SK-N-SH treated with all-trans-retinoic acid at 6 μM for 48 hours (cell line): ENCODE results near the gene EIF4G1.
A peak's percentile ranks its signal among the peaks of the same experiment; 100 is the strongest.

ENCODE experiments used
- ATAC-seq: fragments of 200-7000 bp; cut with Tn5 transposase; 3 replicates; pipeline ENCODE4 v1.9.1; 2020; ENCODE audit warnings: mild to moderate bottlenecking, moderate library complexity
- ARNTL ChIP-seq: fragments of 450-650 bp; formaldehyde crosslinking; IDR thresholded peaks from 2 replicates; pipeline ENCODE4 v1.5.0; 2020; ENCODE audit warnings: low read depth, mild to moderate bottlenecking, moderate library complexity, borderline replicate concordance
- BACH2 ChIP-seq: fragments of 250-450 bp; sonication (Bioruptor Pico); IDR thresholded peaks from 2 replicates; pipeline ENCODE4 v1.9.0; 2021; ENCODE audit warnings: mild to moderate bottlenecking, borderline replicate concordance
- CSDC2 ChIP-seq: fragments of 250-450 bp; sonication (Bioruptor Pico); IDR thresholded peaks from 2 replicates; pipeline ENCODE4 v1.5.0; 2020; ENCODE audit warnings: mild to moderate bottlenecking, moderate library complexity
- ESRRG ChIP-seq: fragments of 250-450 bp; sonication (Bioruptor Pico); IDR thresholded peaks from 2 replicates; pipeline ENCODE4 v1.6.1; 2021; ENCODE audit warnings: mild to moderate bottlenecking
- GLIS3 ChIP-seq: fragments of 250-450 bp; sonication (Bioruptor Pico); IDR thresholded peaks from 2 replicates; pipeline ENCODE4 v1.5.0; 2020; ENCODE audit warnings: mild to moderate bottlenecking, moderate library complexity
- ISL1 ChIP-seq: fragments of 250-450 bp; sonication (Bioruptor Pico); IDR thresholded peaks from 2 replicates; pipeline ENCODE4 v2.1.2; 2022; ENCODE audit warnings: mild to moderate bottlenecking, moderate library complexity
- OSR1 ChIP-seq: fragments of 250-450 bp; sonication (Bioruptor Pico); IDR thresholded peaks from 2 replicates; pipeline ENCODE4 v1.8.0; 2022; ENCODE audit warnings: moderate library complexity, mild to moderate bottlenecking, inconsistent platforms
- PPARA ChIP-seq: fragments of 250-450 bp; sonication (Bioruptor Pico); IDR thresholded peaks from 2 replicates; pipeline ENCODE4 v1.5.0; 2020; ENCODE audit warnings: mild to moderate bottlenecking, borderline replicate concordance
- RARB ChIP-seq: fragments of 250-450 bp; sonication (Bioruptor Pico); IDR thresholded peaks from 2 replicates; pipeline ENCODE4 v1.8.0; 2021; ENCODE audit warnings: mild to moderate bottlenecking, moderate library complexity
- SNAI2 ChIP-seq: fragments of 250-450 bp; sonication (Bioruptor Pico); IDR thresholded peaks from 2 replicates; pipeline ENCODE4 v1.5.0; 2020; ENCODE audit warnings: mild to moderate bottlenecking, moderate library complexity
- TOX ChIP-seq: fragments of 250-450 bp; sonication (Bioruptor Pico); IDR thresholded peaks from 2 replicates; pipeline ENCODE4 v1.8.0; 2021; ENCODE audit warnings: mild to moderate bottlenecking, moderate library complexity, borderline replicate concordance
- ZFP3 ChIP-seq: fragments of 250-450 bp; sonication (Bioruptor Pico); IDR thresholded peaks from 2 replicates; pipeline ENCODE4 v1.5.0; 2020; ENCODE audit warnings: mild to moderate bottlenecking, moderate library complexity
- ZNF565 ChIP-seq: fragments of 450-650 bp; formaldehyde crosslinking; conservative IDR thresholded peaks from 2 replicates; pipeline ENCODE4 v1.5.0; 2020; ENCODE audit warnings: low read depth, mild to moderate bottlenecking, moderate library complexity
- ZNF8 ChIP-seq: fragments of 450-650 bp; formaldehyde crosslinking; IDR thresholded peaks from 2 replicates; pipeline ENCODE4 v1.5.0; 2020; ENCODE audit warnings: mild to moderate bottlenecking, moderate library complexity
- TF ChIP-seq, protein P1 (sequence below): fragments of 250-450 bp; sonication (Bioruptor Pico); IDR thresholded peaks from 2 replicates; pipeline ENCODE4 v1.5.0; 2020; ENCODE audit warnings: mild to moderate bottlenecking, moderate library complexity
- TF ChIP-seq, protein P2 (sequence below): fragments of 250-450 bp; sonication (Bioruptor Pico); IDR thresholded peaks from 2 replicates; pipeline ENCODE4 v1.8.0; 2020; ENCODE audit warnings: mild to moderate bottlenecking, moderate library complexity, borderline replicate concordance
- TF ChIP-seq, protein P3 (sequence below): fragments of 250-450 bp; sonication (Bioruptor Pico); IDR thresholded peaks from 2 replicates; pipeline ENCODE4 v1.5.1; 2021; ENCODE audit warnings: mild to moderate bottlenecking, moderate library complexity
- TF ChIP-seq, protein P4 (sequence below): fragments of 250-450 bp; sonication (Bioruptor Pico); IDR thresholded peaks from 2 replicates; pipeline ENCODE4 v1.5.1; 2020; ENCODE audit warnings: low read depth, mild to moderate bottlenecking, moderate library complexity

EIF4G1 gene

DNA sequence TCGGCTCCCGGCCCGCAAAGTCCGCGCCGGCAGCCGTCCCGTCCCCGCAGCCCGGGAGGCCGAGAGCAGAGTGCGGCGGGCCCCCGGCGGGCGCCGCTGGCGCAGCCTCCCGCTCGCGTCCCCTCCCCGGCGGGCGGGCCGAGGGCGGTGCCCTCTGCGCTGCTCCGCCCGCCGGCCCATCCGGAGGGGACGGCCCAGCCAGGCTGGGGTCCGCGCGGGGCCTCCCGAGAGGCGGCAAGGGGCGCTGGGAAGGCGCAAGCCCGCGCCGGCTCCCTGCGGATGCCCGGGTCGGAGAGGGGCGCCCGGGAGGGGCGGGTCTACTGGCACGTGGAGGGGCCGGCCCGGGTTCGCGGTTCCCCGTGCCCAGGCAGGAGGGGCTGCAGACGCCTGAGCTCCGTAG lies 47.1 kb downstream of the EIF4G1 start, which contains the start of the genes CLCN2 and POLR2H:
CLCN2 (minus strand) TSS at position 74 of the 400 bp plus-strand sequence. CDS start 126 bp downstream, outside the sequence.
POLR2H (plus strand) TSS at position 179 of the 400 bp plus-strand sequence. CDS start 1,783 bp downstream, outside the sequence.
- TF ChIP-seq RARB (CRISPR knock-in tag): no peak
- TF ChIP-seq ESRRG (CRISPR knock-in tag): no peak
- no peak for TF ChIP-seq BACH2 (CRISPR knock-in tag)
- TF ChIP-seq ISL1: no peak
- TF ChIP-seq GLIS3: no peak
- TF ChIP-seq, protein P1, sequence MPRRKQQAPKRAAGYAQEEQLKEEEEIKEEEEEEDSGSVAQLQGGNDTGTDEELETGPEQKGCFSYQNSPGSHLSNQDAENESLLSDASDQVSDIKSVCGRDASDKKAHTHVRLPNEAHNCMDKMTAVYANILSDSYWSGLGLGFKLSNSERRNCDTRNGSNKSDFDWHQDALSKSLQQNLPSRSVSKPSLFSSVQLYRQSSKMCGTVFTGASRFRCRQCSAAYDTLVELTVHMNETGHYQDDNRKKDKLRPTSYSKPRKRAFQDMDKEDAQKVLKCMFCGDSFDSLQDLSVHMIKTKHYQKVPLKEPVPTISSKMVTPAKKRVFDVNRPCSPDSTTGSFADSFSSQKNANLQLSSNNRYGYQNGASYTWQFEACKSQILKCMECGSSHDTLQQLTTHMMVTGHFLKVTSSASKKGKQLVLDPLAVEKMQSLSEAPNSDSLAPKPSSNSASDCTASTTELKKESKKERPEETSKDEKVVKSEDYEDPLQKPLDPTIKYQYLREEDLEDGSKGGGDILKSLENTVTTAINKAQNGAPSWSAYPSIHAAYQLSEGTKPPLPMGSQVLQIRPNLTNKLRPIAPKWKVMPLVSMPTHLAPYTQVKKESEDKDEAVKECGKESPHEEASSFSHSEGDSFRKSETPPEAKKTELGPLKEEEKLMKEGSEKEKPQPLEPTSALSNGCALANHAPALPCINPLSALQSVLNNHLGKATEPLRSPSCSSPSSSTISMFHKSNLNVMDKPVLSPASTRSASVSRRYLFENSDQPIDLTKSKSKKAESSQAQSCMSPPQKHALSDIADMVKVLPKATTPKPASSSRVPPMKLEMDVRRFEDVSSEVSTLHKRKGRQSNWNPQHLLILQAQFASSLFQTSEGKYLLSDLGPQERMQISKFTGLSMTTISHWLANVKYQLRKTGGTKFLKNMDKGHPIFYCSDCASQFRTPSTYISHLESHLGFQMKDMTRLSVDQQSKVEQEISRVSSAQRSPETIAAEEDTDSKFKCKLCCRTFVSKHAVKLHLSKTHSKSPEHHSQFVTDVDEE (CRISPR knock-in tag): 0 out of 2 replicates have a peak, but pooled peaks have one; percentile 17
- no peak for TF ChIP-seq SNAI2
- TF ChIP-seq ARNTL: peak; percentile 44; the same call in 1 of the 2 replicates
- TF ChIP-seq ZNF8 (CRISPR knock-in tag): no peak
- TF ChIP-seq PPARA (CRISPR knock-in tag): no peak
- TF ChIP-seq, protein P2, sequence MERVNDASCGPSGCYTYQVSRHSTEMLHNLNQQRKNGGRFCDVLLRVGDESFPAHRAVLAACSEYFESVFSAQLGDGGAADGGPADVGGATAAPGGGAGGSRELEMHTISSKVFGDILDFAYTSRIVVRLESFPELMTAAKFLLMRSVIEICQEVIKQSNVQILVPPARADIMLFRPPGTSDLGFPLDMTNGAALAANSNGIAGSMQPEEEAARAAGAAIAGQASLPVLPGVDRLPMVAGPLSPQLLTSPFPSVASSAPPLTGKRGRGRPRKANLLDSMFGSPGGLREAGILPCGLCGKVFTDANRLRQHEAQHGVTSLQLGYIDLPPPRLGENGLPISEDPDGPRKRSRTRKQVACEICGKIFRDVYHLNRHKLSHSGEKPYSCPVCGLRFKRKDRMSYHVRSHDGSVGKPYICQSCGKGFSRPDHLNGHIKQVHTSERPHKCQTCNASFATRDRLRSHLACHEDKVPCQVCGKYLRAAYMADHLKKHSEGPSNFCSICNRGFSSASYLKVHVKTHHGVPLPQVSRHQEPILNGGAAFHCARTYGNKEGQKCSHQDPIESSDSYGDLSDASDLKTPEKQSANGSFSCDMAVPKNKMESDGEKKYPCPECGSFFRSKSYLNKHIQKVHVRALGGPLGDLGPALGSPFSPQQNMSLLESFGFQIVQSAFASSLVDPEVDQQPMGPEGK (CRISPR knock-in tag): no peak
- ATAC-seq: peak; percentile 69

DNA sequence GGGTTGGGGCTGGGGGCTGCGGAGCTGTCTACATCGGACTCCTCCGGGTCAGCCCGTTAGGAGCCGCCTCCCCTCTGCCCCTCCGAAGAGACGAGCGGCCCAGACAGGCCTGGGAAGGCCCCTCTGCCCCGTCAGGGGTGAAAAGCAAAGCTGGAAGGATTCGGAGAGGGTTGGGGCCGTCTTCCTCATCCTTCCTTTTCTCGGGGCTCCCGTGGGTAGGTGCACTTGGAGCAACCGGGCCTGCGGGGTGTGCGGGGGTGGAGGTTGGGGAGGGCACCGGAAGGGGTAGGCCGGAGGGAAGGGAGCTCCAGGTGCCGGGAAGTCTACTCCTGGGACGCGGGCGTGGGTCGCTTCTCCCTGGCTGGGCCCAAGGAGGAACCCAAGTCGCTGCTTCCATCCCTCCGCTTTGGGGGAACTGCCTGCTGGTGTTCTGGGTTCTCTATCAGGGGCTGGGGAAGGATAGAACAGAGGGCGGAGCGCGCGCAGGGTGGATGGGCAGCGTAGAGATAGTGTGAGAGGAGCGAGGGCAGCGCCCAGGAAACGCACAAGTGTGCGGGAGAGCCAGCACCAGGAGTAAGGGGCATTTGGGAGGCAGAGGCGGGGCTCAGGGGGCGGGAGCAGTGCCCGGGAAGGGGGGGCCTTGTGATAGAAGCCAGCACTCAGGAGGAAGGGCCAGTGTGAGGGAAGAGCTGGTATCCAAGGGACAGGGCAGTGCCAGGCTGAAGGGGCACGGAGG lies 47.7 kb downstream of the EIF4G1 start:
- no peak for TF ChIP-seq ZNF565 (CRISPR knock-in tag)
- TF ChIP-seq, protein P2 (CRISPR knock-in tag): no peak
- TF ChIP-seq, protein P1 (CRISPR knock-in tag): no peak
- TF ChIP-seq, protein P3, sequence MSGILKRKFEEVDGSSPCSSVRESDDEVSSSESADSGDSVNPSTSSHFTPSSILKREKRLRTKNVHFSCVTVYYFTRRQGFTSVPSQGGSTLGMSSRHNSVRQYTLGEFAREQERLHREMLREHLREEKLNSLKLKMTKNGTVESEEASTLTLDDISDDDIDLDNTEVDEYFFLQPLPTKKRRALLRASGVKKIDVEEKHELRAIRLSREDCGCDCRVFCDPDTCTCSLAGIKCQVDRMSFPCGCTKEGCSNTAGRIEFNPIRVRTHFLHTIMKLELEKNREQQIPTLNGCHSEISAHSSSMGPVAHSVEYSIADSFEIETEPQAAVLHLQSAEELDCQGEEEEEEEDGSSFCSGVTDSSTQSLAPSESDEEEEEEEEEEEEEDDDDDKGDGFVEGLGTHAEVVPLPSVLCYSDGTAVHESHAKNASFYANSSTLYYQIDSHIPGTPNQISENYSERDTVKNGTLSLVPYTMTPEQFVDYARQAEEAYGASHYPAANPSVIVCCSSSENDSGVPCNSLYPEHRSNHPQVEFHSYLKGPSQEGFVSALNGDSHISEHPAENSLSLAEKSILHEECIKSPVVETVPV (CRISPR knock-in tag): no peak
- TF ChIP-seq SNAI2: no peak
- no peak for TF ChIP-seq OSR1
- TF ChIP-seq ESRRG (CRISPR knock-in tag): no peak
- no peak for TF ChIP-seq ZFP3 (CRISPR knock-in tag)
- TF ChIP-seq BACH2 (CRISPR knock-in tag): no peak
- no peak for TF ChIP-seq TOX
- no peak for TF ChIP-seq RARB (CRISPR knock-in tag)
- TF ChIP-seq, protein P4, sequence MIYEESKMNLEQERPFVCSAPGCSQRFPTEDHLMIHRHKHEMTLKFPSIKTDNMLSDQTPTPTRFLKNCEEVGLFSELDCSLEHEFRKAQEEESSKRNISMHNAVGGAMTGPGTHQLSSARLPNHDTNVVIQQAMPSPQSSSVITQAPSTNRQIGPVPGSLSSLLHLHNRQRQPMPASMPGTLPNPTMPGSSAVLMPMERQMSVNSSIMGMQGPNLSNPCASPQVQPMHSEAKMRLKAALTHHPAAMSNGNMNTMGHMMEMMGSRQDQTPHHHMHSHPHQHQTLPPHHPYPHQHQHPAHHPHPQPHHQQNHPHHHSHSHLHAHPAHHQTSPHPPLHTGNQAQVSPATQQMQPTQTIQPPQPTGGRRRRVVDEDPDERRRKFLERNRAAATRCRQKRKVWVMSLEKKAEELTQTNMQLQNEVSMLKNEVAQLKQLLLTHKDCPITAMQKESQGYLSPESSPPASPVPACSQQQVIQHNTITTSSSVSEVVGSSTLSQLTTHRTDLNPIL (CRISPR knock-in tag): no peak
- no peak for TF ChIP-seq CSDC2 (CRISPR knock-in tag)
- ATAC-seq: peak; percentile 61
